GM20000 (cell line): ENCODE results near the gene SPRED1.
"Not testable (repeated sequence)": the region's sequence is repeated elsewhere in the genome, so short reads cannot be mapped to it uniquely, and the experiment has no call there.

ENCODE experiments used
- DNase-seq: peaks from one replicate; pipeline ENCODE4 v3.0.0; 2012; ENCODE audit warnings: low spot score
- CTCF ChIP-seq: IDR thresholded peaks from 2 replicates; pipeline ENCODE4 v1.5.1; 2012; ENCODE audit warnings: mild to moderate bottlenecking, control low read depth; ENCODE audit errors: extremely low read depth, missing control alignments

The SPRED1 gene

DNA sequence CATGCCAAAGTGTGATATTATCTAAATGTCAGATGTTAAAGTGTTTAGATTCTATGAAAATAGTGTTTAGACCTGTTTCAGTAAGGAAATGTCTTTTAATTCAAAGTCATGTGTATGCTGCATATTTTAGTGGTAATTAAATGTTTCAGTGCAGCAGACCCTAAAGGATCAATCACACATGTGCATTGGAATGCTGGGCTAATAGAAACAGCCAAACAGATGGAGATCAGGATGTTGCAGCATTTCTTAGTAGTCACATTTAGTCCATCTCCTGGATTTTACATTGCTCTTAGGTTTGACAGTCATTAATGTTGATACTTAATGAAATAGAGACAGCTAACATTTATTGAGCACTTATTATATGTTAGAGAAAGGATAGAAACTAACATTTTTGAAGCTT lies 18.5 kb downstream of the SPRED1 start:
- no peak for DNase-seq
- TF ChIP-seq CTCF = no peak

DNA sequence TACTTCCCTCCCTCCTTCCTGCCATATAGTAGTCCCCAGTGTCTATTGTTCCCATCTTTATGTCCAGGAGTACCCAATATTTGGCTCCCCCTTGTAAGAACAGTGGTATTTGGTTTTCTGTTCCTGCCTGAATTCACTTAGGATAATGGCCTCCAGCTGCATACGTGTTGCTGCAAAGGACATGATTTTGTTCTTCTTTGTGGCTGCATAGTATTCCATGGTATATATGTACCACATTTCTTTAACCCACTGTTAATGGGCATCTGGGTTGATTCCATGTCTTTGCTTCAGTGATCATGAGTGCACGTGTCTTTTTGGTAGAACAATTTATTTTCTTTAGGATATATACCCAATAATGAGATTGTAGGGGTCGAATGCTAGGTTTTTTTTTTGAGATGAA lies 19.3 kb downstream of the SPRED1 start:
- no peak for TF ChIP-seq CTCF
- no peak for DNase-seq

GRCh38 chr15:38272431-38272830 lies 19.8 kb downstream of the SPRED1 start:
- not testable (repeated sequence) for DNase-seq

- TF ChIP-seq CTCF = no peak
- DNase-seq = no peak
Observed at GRCh38 chr15:38274135-38274534, 21.5 kb downstream of the SPRED1 start.

DNA sequence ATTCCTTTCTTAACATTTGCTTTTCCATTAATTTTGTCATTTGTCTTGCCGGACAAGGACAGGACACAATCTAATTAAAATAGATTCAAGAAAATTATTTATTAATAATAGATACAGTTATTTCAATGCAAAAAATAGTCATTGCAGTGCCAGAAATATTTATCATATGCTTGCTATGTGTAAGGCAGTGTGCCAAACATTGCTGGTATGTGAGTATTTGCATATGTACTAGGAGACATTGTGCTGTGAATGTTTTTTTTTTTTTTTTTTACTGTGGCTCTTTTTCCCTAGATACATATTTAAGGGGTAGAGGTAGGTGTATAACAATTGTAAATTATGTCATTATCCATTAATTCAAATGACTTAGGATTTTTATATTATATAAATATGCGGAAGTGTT lies 23.3 kb downstream of the SPRED1 start:
- TF ChIP-seq CTCF = no peak
- DNase-seq = no peak

DNA sequence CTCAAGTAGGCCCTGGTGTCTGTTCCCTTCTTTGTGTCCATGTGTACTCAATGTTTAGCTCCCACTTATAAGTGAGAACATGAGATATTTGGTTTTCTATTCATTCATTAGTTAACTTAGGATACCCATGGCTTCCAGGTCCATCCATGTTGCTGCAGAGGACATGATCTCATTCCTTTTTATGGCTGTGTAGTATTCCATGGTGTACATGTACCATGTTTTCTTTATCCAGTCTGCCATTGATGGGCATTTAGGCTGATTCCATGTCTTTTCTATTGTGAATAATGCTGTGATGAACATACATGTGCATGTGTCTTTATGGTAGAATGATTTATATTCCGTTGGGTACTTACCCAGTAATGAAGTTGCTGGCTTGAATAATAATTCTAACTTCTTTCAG lies 24.6 kb downstream of the SPRED1 start:
- not testable (repeated sequence) for DNase-seq

- no peak for TF ChIP-seq CTCF
- no peak for DNase-seq
Observed at GRCh38 chr15:38281031-38281430, 28.4 kb downstream of the SPRED1 start.

- DNase-seq = no peak
- TF ChIP-seq CTCF = no peak
Observed at GRCh38 chr15:38283010-38283409, 30.4 kb downstream of the SPRED1 start.

GRCh38 chr15:38285456-38285855 lies 32.8 kb downstream of the SPRED1 start:
- DNase-seq = no peak
- no peak for TF ChIP-seq CTCF
